ENCODE data around the gene FHIT.
"Not testable (repeated sequence)": the region's sequence is repeated elsewhere in the genome, so short reads cannot be mapped to it uniquely, and the experiment has no call there.

Gene FHIT

GRCh38 chr3:61226166-61226686 lies 25.0 kb downstream of the FHIT start:
- no peak for DNase-seq (ENCODE audit: low read depth)

- no peak for DNase-seq (ENCODE audit: low read depth)
Observed at GRCh38 chr3:61224823-61225222, 26.4 kb downstream of the FHIT start.

GRCh38 chr3:61223451-61223850 lies 27.8 kb downstream of the FHIT start:
- no peak for DNase-seq (ENCODE audit: low read depth)

- DNase-seq (ENCODE audit: low read depth) = no peak
Observed at GRCh38 chr3:61222467-61222866, 28.8 kb downstream of the FHIT start.

- no peak for DNase-seq (ENCODE audit: low read depth)
Observed at GRCh38 chr3:61221759-61222362, 29.4 kb downstream of the FHIT start.

GRCh38 chr3:61218504-61218903 lies 32.7 kb downstream of the FHIT start:
- DNase-seq (ENCODE audit: low read depth) = no peak

- not testable (repeated sequence) for DNase-seq (ENCODE audit: low read depth)
Observed at GRCh38 chr3:61216171-61216570, 35.1 kb downstream of the FHIT start.

- no peak for DNase-seq (ENCODE audit: low read depth)
Observed at GRCh38 chr3:61202086-61202485, 49.2 kb downstream of the FHIT start.

- DNase-seq (ENCODE audit: low read depth) = no peak
Observed at GRCh38 chr3:61201071-61201470, 50.2 kb downstream of the FHIT start.

- no peak for DNase-seq (ENCODE audit: low read depth)
Observed at GRCh38 chr3:61200270-61200669, 51.0 kb downstream of the FHIT start.

- no peak for DNase-seq (ENCODE audit: low read depth)
Observed at GRCh38 chr3:61199843-61200242, 51.4 kb downstream of the FHIT start.

- DNase-seq (ENCODE audit: low read depth) = no peak
Observed at GRCh38 chr3:61194892-61195538, 56.2 kb downstream of the FHIT start.

GRCh38 chr3:61192222-61192621 lies 59.0 kb downstream of the FHIT start:
- no peak for DNase-seq (ENCODE audit: low read depth)

- DNase-seq (ENCODE audit: low read depth) = not testable (repeated sequence)
Observed at GRCh38 chr3:61190205-61190604, 61.0 kb downstream of the FHIT start.

- no peak for DNase-seq (ENCODE audit: low read depth)
Observed at GRCh38 chr3:61186030-61186429, 65.2 kb downstream of the FHIT start.

- no peak for DNase-seq (ENCODE audit: low read depth)
Observed at GRCh38 chr3:61184956-61185355, 66.3 kb downstream of the FHIT start.

- DNase-seq (ENCODE audit: low read depth) = no peak
Observed at GRCh38 chr3:61182662-61183061, 68.6 kb downstream of the FHIT start.

- no peak for DNase-seq (ENCODE audit: low read depth)
Observed at GRCh38 chr3:61181874-61182273, 69.4 kb downstream of the FHIT start.

- DNase-seq (ENCODE audit: low read depth) = no peak
Observed at GRCh38 chr3:61180206-61180605, 71.0 kb downstream of the FHIT start.

- DNase-seq (ENCODE audit: low read depth) = no peak
Observed at GRCh38 chr3:61178167-61178566, 73.1 kb downstream of the FHIT start.

- DNase-seq (ENCODE audit: low read depth) = no peak
Observed at GRCh38 chr3:61177450-61177849, 73.8 kb downstream of the FHIT start.

GRCh38 chr3:61173676-61174075 lies 77.6 kb downstream of the FHIT start:
- DNase-seq (ENCODE audit: low read depth) = no peak

GRCh38 chr3:61172684-61173083 lies 78.6 kb downstream of the FHIT start:
- no peak for DNase-seq (ENCODE audit: low read depth)

GRCh38 chr3:61172203-61172602 lies 79.0 kb downstream of the FHIT start:
- DNase-seq (ENCODE audit: low read depth) = no peak

All from stimulated activated CD8-positive, alpha-beta memory T cell treated with anti-CD3 and anti-CD28 coated beads, Interleukin-12 subunit alpha, Interleukin-12 subunit beta, amount 100 ng/mL, for 4 hours (primary cell).